Calu3 (cell line): ENCODE data around the gene OCRL. TPM values are rescaled to one million over a fixed set of nuclear protein-coding genes. Genes with fewer than 3 reads are reported as not detected.

Experiments
- BruUV-seq: library from RNA; stranded (reverse); fragments of 400-500 nt; replicated peaks from 2 replicates; lab custom pipeline; 2021; lab: Mats Ljungman, UMichigan
- CTCF ChIA-PET: fragments of 300-600 bp; sonication (Branson Sonifier 250); formaldehyde crosslinking; loops from one replicate; lab custom pipeline; 2022; ENCODE audit warnings: antibody characterized with exemption; lab: Charles Lee
- DNase-seq: peaks from one replicate; pipeline ENCODE4 v3.0.0; 2022
- H3K27ac Mint-ChIP-seq: one replicate; pipeline ENCODE4 v1.8.0; 2022; ENCODE audit warnings: mixed read lengths; ENCODE audit not compliant: unreplicated experiment
- H3K27me3 Mint-ChIP-seq: one replicate; pipeline ENCODE4 v1.8.0; 2022; ENCODE audit warnings: mixed read lengths; ENCODE audit not compliant: unreplicated experiment
- H3K36me3 Mint-ChIP-seq: one replicate; pipeline ENCODE4 v1.8.0; 2022; ENCODE audit warnings: mild to moderate bottlenecking, moderate library complexity, mixed read lengths; ENCODE audit not compliant: insufficient read depth, unreplicated experiment
- H3K4me1 Mint-ChIP-seq: one replicate; pipeline ENCODE4 v1.8.0; 2022; ENCODE audit warnings: mild to moderate bottlenecking, low read depth, mixed read lengths; ENCODE audit not compliant: unreplicated experiment
- H3K4me3 Mint-ChIP-seq: one replicate; pipeline ENCODE4 v1.8.0; 2022; ENCODE audit warnings: mild to moderate bottlenecking, low read depth, moderate library complexity, mixed read lengths; ENCODE audit not compliant: unreplicated experiment
- H3K9me3 Mint-ChIP-seq: one replicate; pipeline ENCODE4 v1.8.0; 2022; ENCODE audit warnings: low read depth, mixed read lengths; ENCODE audit not compliant: unreplicated experiment
- intact Hi-C: fragments of 100-400 bp; cut with micrococcal nuclease; formaldehyde crosslinking; loops from one replicate; pipeline ENCODE4 v1.10.0; 2022; ENCODE audit not compliant: unreplicated experiment
- total RNA-seq: library from RNA; stranded (reverse); gene quantifications from 2 replicates; pipeline ENCODE4 v1.2.3, GENCODE V29; 2022
- TF ChIP-seq, protein P1 (sequence below): fragments of 200-600 bp; IDR thresholded peaks from one replicate; pipeline ENCODE4 v1.8.0; 2022; ENCODE audit warnings: antibody characterized with exemption; ENCODE audit not compliant: unreplicated experiment

Gene OCRL
- total RNA-seq, 1 experiment from 2014 or later = 30.7 TPM

DNA sequence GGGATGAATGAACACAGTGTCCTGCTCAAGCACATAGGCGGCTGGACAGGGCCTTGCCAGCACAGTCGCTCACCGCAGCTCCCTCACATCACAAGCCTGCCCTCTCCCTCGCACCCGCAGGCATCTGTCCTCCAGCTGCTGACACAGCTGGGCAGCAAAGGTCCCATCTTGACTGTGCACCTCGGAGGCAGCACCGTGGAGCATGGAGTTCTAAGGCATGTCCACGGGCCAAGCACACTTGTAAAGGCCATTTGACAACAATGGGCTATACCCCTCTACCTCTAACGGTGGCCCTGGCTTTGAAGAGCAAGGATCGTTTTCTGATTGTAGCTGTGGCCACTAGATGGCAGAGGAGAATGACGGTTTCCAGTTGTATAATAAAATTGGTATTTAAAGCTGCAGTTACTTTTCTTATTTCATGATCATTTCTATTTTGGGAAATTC is 60.9 kb downstream of the OCRL start:
- no TSS peak for BruUV-seq
- peaks cover 11% of the 10 kb centered on the region for H3K36me3 Mint-ChIP-seq
- intact Hi-C loops = loop anchor here (10.0 kb wide), 1 partner anchor 594 kb away; no protein-coding TSS in a partner anchor
- no peak for DNase-seq
- no peaks in the 10 kb centered on the region for H3K9me3 Mint-ChIP-seq
- H3K4me3 Mint-ChIP-seq = no peak overlapping the region
- no peak overlapping the region for H3K27ac Mint-ChIP-seq
- H3K4me1 Mint-ChIP-seq = no peaks in the 10 kb centered on the region
- TF ChIP-seq, protein P1, sequence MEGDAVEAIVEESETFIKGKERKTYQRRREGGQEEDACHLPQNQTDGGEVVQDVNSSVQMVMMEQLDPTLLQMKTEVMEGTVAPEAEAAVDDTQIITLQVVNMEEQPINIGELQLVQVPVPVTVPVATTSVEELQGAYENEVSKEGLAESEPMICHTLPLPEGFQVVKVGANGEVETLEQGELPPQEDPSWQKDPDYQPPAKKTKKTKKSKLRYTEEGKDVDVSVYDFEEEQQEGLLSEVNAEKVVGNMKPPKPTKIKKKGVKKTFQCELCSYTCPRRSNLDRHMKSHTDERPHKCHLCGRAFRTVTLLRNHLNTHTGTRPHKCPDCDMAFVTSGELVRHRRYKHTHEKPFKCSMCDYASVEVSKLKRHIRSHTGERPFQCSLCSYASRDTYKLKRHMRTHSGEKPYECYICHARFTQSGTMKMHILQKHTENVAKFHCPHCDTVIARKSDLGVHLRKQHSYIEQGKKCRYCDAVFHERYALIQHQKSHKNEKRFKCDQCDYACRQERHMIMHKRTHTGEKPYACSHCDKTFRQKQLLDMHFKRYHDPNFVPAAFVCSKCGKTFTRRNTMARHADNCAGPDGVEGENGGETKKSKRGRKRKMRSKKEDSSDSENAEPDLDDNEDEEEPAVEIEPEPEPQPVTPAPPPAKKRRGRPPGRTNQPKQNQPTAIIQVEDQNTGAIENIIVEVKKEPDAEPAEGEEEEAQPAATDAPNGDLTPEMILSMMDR = no peak
- H3K27me3 Mint-ChIP-seq = no peaks in the 10 kb centered on the region
- CTCF ChIA-PET = no interaction called here

DNA sequence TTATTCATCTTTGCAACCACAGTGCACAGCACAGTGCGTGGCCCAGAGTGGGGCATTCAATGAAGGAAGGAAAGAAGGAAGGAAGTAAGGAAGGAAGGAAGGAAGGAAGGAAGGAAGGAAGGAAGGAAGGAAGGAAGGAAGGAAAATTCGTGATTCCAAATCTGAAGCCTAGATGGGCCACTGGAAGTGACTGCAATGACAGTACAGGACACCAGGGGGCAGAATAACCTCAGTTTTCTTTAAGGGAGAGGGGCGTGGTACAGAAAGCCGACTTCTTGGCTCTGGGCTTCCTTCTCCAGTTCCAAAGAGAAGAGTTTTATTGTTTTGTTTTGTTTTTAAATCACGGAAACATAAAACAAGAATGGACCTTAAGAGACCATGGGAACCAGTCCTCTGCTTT is 66.9 kb downstream of the OCRL start:
- peak; percentile 64 for DNase-seq
- Mint-ChIP-seq H3K27ac (no peak overlapping the region), H3K9me3 (no peaks in the 10 kb centered on the region), H3K4me3 (no peak overlapping the region), H3K36me3 (peaks cover 6% of the 10 kb centered on the region), H3K4me1 (no peaks in the 10 kb centered on the region), H3K27me3 (peaks cover 18% of the 10 kb centered on the region)
- intact Hi-C loops = loop anchor here (1.0 to 10.0 kb wide), 4 partner anchors 119 to 588 kb away; no protein-coding TSS in a partner anchor
- TF ChIP-seq, protein P1 = peak; percentile 70
- BruUV-seq = no TSS peak
- CTCF ChIA-PET = no interaction called here

DNA sequence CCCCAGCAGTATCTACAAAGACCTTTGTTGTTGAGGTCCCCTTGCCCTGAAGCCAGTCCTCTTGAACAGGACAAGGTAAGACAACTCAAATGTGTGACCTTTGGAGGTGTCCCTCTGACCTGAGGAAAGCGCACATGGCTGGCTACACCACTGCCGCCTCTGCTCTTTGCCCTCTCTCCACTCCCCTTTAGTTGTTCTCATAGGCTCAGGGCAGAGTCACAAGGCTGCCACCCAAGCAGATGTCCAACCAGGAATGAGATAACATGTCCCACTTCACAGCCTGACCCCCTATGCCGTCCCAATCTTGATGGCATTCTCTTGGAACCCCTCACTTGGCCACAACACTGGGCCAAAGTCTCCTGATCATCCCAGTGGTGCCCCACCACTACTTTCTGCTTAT is 68.4 kb downstream of the OCRL start:
- Mint-ChIP-seq H3K4me1 (no peaks in the 10 kb centered on the region), H3K9me3 (no peaks in the 10 kb centered on the region), H3K36me3 (peaks cover 6% of the 10 kb centered on the region), H3K4me3 (no peak overlapping the region), H3K27ac (no peak overlapping the region), H3K27me3 (peaks cover 18% of the 10 kb centered on the region)
- intact Hi-C loops = loop anchor here (10.0 kb wide), 1 partner anchor 586 kb away; no protein-coding TSS in a partner anchor
- DNase-seq = no peak
- CTCF ChIA-PET = interaction anchor here (1.3 kb wide), 1 partner anchor 452 kb away, joined by 3 read pairs; no protein-coding TSS in a partner anchor
- TF ChIP-seq, protein P1 = no peak
- BruUV-seq = no TSS peak

DNA sequence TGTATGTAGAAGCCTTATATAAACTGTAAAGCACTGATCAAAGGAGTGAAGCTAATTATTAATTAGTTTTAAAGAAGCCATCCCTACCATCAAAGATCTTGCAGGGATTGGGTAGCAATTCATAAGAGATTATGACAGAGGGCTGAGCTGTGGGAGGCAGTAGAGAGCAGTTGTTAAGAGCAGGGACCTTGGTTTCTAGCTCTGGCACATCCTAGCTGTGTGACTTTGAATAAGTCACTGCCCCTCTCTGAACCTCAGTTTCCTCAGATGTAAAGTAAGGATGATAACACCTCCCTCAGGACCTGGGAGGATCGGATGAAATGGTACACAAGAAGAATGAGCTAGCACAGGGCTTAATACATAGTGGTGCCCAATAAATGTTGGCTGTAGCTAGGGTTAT is 69.3 kb downstream of the OCRL start:
- intact Hi-C loops = loop anchor here (10.0 kb wide), 1 partner anchor 585 kb away; no protein-coding TSS in a partner anchor
- no peaks in the 10 kb centered on the region for H3K36me3 Mint-ChIP-seq
- no peak overlapping the region for H3K27ac Mint-ChIP-seq
- TF ChIP-seq, protein P1 = no peak
- H3K9me3 Mint-ChIP-seq = no peaks in the 10 kb centered on the region
- BruUV-seq = no TSS peak
- CTCF ChIA-PET = no interaction called here
- no peaks in the 10 kb centered on the region for H3K4me1 Mint-ChIP-seq
- no peak for DNase-seq
- peaks cover 18% of the 10 kb centered on the region for H3K27me3 Mint-ChIP-seq
- H3K4me3 Mint-ChIP-seq = no peak overlapping the region
